WTC11 (cell line): ENCODE data around the gene RPEL1. TPM values are rescaled to one million over a fixed set of nuclear protein-coding genes. Genes with fewer than 3 reads are reported as not detected.

Source experiments
- ATAC-seq: fragments of 200-7000 bp; cut with Tn5 transposase; 2 replicates; pipeline ENCODE4 v1.10.0; 2021; ENCODE audit warnings: mild to moderate bottlenecking, moderate library complexity
- CTCF ChIA-PET: fragments of 300-600 bp; sonication (Branson Sonifier 250); formaldehyde crosslinking; loops from one replicate; lab custom pipeline; 2021; ENCODE audit warnings: antibody characterized with exemption; lab: Charles Lee
- POLR2A ChIA-PET: fragments of 350-600 bp; sonication (Branson Sonifier 250); formaldehyde crosslinking; loops from one replicate; lab custom pipeline; 2021; ENCODE audit warnings: antibody characterized with exemption; lab: Charles Lee
- DNase-seq: peaks from one replicate; pipeline ENCODE4 v3.0.0; 2021; ENCODE audit warnings: low spot score
- H3K27ac Mint-ChIP-seq: 2 replicates; pipeline ENCODE4 v1.8.0; 2021; ENCODE audit warnings: mixed read lengths
- H3K27me3 Mint-ChIP-seq: 2 replicates; pipeline ENCODE4 v1.8.0; 2021; ENCODE audit warnings: low read depth, mild to moderate bottlenecking, moderate library complexity, mixed read lengths
- H3K36me3 Mint-ChIP-seq: 2 replicates; pipeline ENCODE4 v1.8.0; 2021; ENCODE audit warnings: mixed read lengths
- H3K4me1 Mint-ChIP-seq: 2 replicates; pipeline ENCODE4 v1.8.0; 2022; ENCODE audit warnings: mixed read lengths
- H3K4me3 Mint-ChIP-seq: 2 replicates; pipeline ENCODE4 v1.8.0; 2021; ENCODE audit warnings: mild to moderate bottlenecking, moderate library complexity, mixed read lengths
- H3K9me3 Mint-ChIP-seq: 2 replicates; pipeline ENCODE4 v1.8.0; 2021; ENCODE audit warnings: mixed read lengths
- AR ChIP-seq: fragments of 250-450 bp; sonication (Bioruptor Pico); IDR thresholded peaks from 2 replicates; pipeline ENCODE4 v1.9.0; 2021; ENCODE audit warnings: mild to moderate bottlenecking
- ARID4B ChIP-seq: sonication (generic); formaldehyde crosslinking; IDR thresholded peaks from 2 replicates; pipeline ENCODE4 v1.8.0; 2023; ENCODE audit warnings: missing genetic modification reagents, mild to moderate bottlenecking, borderline replicate concordance
- ATF1 ChIP-seq: sonication (generic); formaldehyde crosslinking; IDR thresholded peaks from 2 replicates; pipeline ENCODE4 v1.8.1; 2023; ENCODE audit warnings: mild to moderate bottlenecking, moderate library complexity, missing genetic modification reagents
- ATF2 ChIP-seq: sonication (generic); formaldehyde crosslinking; IDR thresholded peaks from 2 replicates; pipeline ENCODE4 v1.8.1; 2022; ENCODE audit warnings: low read depth, missing genetic modification reagents, borderline replicate concordance
- E2F1 ChIP-seq: sonication (generic); formaldehyde crosslinking; IDR thresholded peaks from 2 replicates; pipeline ENCODE4 v1.8.0; 2022; ENCODE audit warnings: mild to moderate bottlenecking, missing genetic modification reagents
- EMX1 ChIP-seq: fragments of 250-450 bp; sonication (Bioruptor Pico); IDR thresholded peaks from 2 replicates; pipeline ENCODE4 v1.8.0; 2021; ENCODE audit warnings: mild to moderate bottlenecking
- ETV6 ChIP-seq: sonication (generic); formaldehyde crosslinking; IDR thresholded peaks from 2 replicates; pipeline ENCODE4 v1.8.1; 2022; ENCODE audit warnings: mild to moderate bottlenecking, missing genetic modification reagents
- FOXK1 ChIP-seq: sonication (generic); formaldehyde crosslinking; IDR thresholded peaks from 2 replicates; pipeline ENCODE4 v1.8.0; 2022; ENCODE audit warnings: mild to moderate bottlenecking, moderate library complexity, missing genetic modification reagents
- IRF2 ChIP-seq: sonication (generic); formaldehyde crosslinking; IDR thresholded peaks from 2 replicates; pipeline ENCODE4 v1.8.0; 2022; ENCODE audit warnings: low read depth, missing genetic modification reagents, borderline replicate concordance
- SP1 ChIP-seq: sonication (generic); formaldehyde crosslinking; conservative IDR thresholded peaks from 2 replicates; pipeline ENCODE4 v1.8.1; 2022; ENCODE audit warnings: missing genetic modification reagents
- TEAD4 ChIP-seq: sonication (generic); formaldehyde crosslinking; IDR thresholded peaks from 2 replicates; pipeline ENCODE4 v1.8.0; 2022; ENCODE audit warnings: mild to moderate bottlenecking, missing genetic modification reagents
- ZNF121 ChIP-seq: sonication (generic); formaldehyde crosslinking; IDR thresholded peaks from 2 replicates; pipeline ENCODE4 v1.8.0; 2023; ENCODE audit warnings: missing genetic modification reagents
- ZNF317 ChIP-seq: sonication (generic); formaldehyde crosslinking; IDR thresholded peaks from 2 replicates; pipeline ENCODE4 v1.8.1; 2023; ENCODE audit warnings: low read depth, mild to moderate bottlenecking, moderate library complexity, missing genetic modification reagents, borderline replicate concordance
- ZNF512 ChIP-seq: sonication (generic); formaldehyde crosslinking; IDR thresholded peaks from 2 replicates; pipeline ENCODE4 v1.8.1; 2022; ENCODE audit warnings: missing genetic modification reagents, borderline replicate concordance
- ZNF671 ChIP-seq: fragments of 250-450 bp; sonication (Bioruptor Pico); IDR thresholded peaks from 2 replicates; pipeline ENCODE4 v1.8.0; 2021; ENCODE audit warnings: mild to moderate bottlenecking
- total RNA-seq: library from RNA; stranded (reverse); gene quantifications from 3 replicates; pipeline ENCODE4 v1.2.3, GENCODE V29; 2021
- TF ChIP-seq, protein P1 (sequence below): fragments of 250-450 bp; sonication (Bioruptor Pico); IDR thresholded peaks from 2 replicates; pipeline ENCODE4 v2.1.2; 2022; ENCODE audit warnings: mild to moderate bottlenecking, moderate library complexity

RPEL1 gene
- total RNA-seq, 1 experiment from 2014 or later, result 0.09 TPM

- Mint-ChIP-seq H3K27ac (no peak overlapping the region), H3K36me3 (peaks cover 2% of the 10 kb centered on the region), H3K27me3 (no peaks in the 10 kb centered on the region; the same call in 1 of the 2 replicates), H3K4me3 (no peak overlapping the region), H3K4me1 (peaks cover 8% of the 10 kb centered on the region), H3K9me3 (peaks cover 7% of the 10 kb centered on the region)
- no peak for ATAC-seq
- no peak for DNase-seq
- CTCF ChIA-PET, result interaction anchor here (0.6 kb wide), 1 partner anchor 145 kb away, joined by 3 read pairs; no protein-coding TSS in a partner anchor
- no peak for TF ChIP-seq AR (CRISPR knock-in tag)
- TF ChIP-seq IRF2 (CRISPR knock-in tag), result no peak
- TF ChIP-seq TEAD4 (CRISPR knock-in tag), result no peak
- no peak for TF ChIP-seq ZNF317
- no peak for TF ChIP-seq ARID4B (CRISPR knock-in tag)
- no peak for TF ChIP-seq EMX1 (CRISPR knock-in tag)
- no peak for TF ChIP-seq ZNF121 (CRISPR knock-in tag)
- TF ChIP-seq, protein P1, sequence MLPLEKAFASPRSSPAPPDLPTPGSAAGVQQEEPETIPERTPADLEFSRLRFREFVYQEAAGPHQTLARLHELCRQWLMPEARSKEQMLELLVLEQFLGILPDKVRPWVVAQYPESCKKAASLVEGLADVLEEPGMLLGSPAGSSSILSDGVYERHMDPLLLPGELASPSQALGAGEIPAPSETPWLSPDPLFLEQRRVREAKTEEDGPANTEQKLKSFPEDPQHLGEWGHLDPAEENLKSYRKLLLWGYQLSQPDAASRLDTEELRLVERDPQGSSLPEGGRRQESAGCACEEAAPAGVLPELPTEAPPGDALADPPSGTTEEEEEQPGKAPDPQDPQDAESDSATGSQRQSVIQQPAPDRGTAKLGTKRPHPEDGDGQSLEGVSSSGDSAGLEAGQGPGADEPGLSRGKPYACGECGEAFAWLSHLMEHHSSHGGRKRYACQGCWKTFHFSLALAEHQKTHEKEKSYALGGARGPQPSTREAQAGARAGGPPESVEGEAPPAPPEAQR, result no peak
- no peak for TF ChIP-seq ATF2 (CRISPR knock-in tag)
- TF ChIP-seq FOXK1 (CRISPR knock-in tag), result no peak
- TF ChIP-seq ATF1, result no peak
- TF ChIP-seq E2F1 (CRISPR knock-in tag), result no peak
- no peak for TF ChIP-seq ETV6
- TF ChIP-seq ZNF671 (CRISPR knock-in tag), result no peak
- TF ChIP-seq ZNF512 (CRISPR knock-in tag), result no peak
- no peak for TF ChIP-seq SP1 (CRISPR knock-in tag)
- POLR2A ChIA-PET, result interaction anchor here (0.6 kb wide), 1 partner anchor 371 kb away, joined by 7 read pairs; no protein-coding TSS in a partner anchor
Observed at GRCh38 chr10:103246324-103246723, 637 bp downstream of the RPEL1 start.
